HepG2 (cell line): ENCODE data around the gene TCEA3. TPM values are rescaled to one million over a fixed set of nuclear protein-coding genes. Genes with fewer than 3 reads are reported as not detected.

ENCODE experiments used
- ATAC-seq: fragments of 200-7000 bp; cut with Tn5 transposase; 3 replicates; pipeline ENCODE4 v1.9.1; 2020; ENCODE audit warnings: mild to moderate bottlenecking, moderate library complexity
- BruUV-seq: library from RNA; stranded (reverse); fragments of 400-500 nt; replicated peaks from 2 replicates; lab custom pipeline; 2021; lab: Mats Ljungman, UMichigan
- CTCF ChIA-PET: fragments of 300-600 bp; formaldehyde crosslinking; extraction: SDS; loops from one replicate; lab custom pipeline; 2021; ENCODE audit warnings: low total read pairs, inconsistent platforms, low intra/inter-chr PET ratio; lab: Yijun Ruan, JAX
- POLR2A ChIA-PET: fragments of 350-600 bp; sonication (Branson Sonifier 250); formaldehyde crosslinking; loops from one replicate; lab custom pipeline; 2020; ENCODE audit warnings: antibody characterized with exemption, inconsistent platforms; lab: Yijun Ruan, JAX
- DNase-seq: peaks from one replicate; pipeline ENCODE4 v3.0.0-alpha.2; 2015; ENCODE audit warnings: low spot score
- FAIRE-seq: peaks from 3 replicates; lab custom pipeline; 2011; peaks lifted over from hg19 to GRCh38; lab: Jason Lieb, UNC
- H2AFZ ChIP-seq: one replicate; pipeline ENCODE4 v1.6.1; 2011; ENCODE audit warnings: low read length, inconsistent platforms
- H3K27ac ChIP-seq: fragments of 300-600 bp; 3 replicates; pipeline ENCODE4 v1.8.0; 2011; ENCODE audit warnings: mixed run types, mild to moderate bottlenecking, mixed read lengths, low read length, inconsistent platforms; ENCODE audit not compliant: insufficient read depth; ENCODE audit errors: extremely low read length
- H3K27me3 ChIP-seq, 2 experiments: fragments of 200-600 bp in 1 of 2; 2 replicates in 1 of 2; 3 replicates in 1 of 2; pipeline versions ENCODE4 v1.6.0 to v1.8.0; 2011; ENCODE audit warnings: low read length in 2 of 2, mild to moderate bottlenecking in 2 of 2, moderate library complexity in 2 of 2, inconsistent platforms in 1 of 2; ENCODE audit not compliant: insufficient read depth in 2 of 2, control insufficient read depth in 1 of 2
- H3K36me3 ChIP-seq, 2 experiments: fragments of 200-600 bp in 1 of 2; replicated peaks in 1 of 2; 2 replicates in 1 of 2; 3 replicates in 1 of 2; pipeline versions ENCODE4 v1.5.1 to v1.8.0; 2011; ENCODE audit warnings: low read length in 2 of 2, inconsistent platforms in 1 of 2; ENCODE audit not compliant: insufficient read depth in 2 of 2, control insufficient read depth in 1 of 2
- H3K4me1 ChIP-seq: 2 replicates; pipeline ENCODE4 v1.5.1; 2012; ENCODE audit warnings: low read length, inconsistent platforms; ENCODE audit not compliant: insufficient read depth
- H3K4me2 ChIP-seq: 2 replicates; pipeline ENCODE4 v1.6.0; 2011; ENCODE audit warnings: low read depth, low read length, inconsistent platforms
- H3K4me3 ChIP-seq, 3 experiments: fragments of 200-600 bp in 1 of 3; sonication (generic), shearing (Covaris generic) in 1 of 3; replicated peaks in 1 of 3; 2 replicates each; pipeline ENCODE4 v1.5.1; 2011 to 2016; ENCODE audit warnings: low read length in 3 of 3, inconsistent platforms in 2 of 3, low read depth in 2 of 3, mild to moderate bottlenecking in 2 of 3, control low read depth in 1 of 3, mixed read lengths in 1 of 3; ENCODE audit not compliant: insufficient read depth in 1 of 3
- H3K79me2 ChIP-seq: one replicate; pipeline ENCODE4 v1.6.1; 2011; ENCODE audit warnings: low read length, inconsistent platforms; ENCODE audit not compliant: insufficient read depth
- H3K9ac ChIP-seq: 2 replicates; pipeline ENCODE4 v1.6.0; 2011; ENCODE audit warnings: mild to moderate bottlenecking, low read depth, low read length, inconsistent platforms; ENCODE audit not compliant: insufficient read depth
- H3K9me3 ChIP-seq: 2 replicates; pipeline ENCODE4 v1.5.1; 2012; ENCODE audit warnings: mild to moderate bottlenecking, low read length
- H4K20me1 ChIP-seq: 2 replicates; pipeline ENCODE4 v1.6.0; 2011; ENCODE audit warnings: inconsistent platforms, mild to moderate bottlenecking, low read length, moderate library complexity; ENCODE audit not compliant: insufficient read depth
- HDAC1 ChIP-seq: sonication (generic); formaldehyde crosslinking; IDR thresholded peaks from 2 replicates; pipeline ENCODE4 v1.5.1; 2020; ENCODE audit warnings: mild to moderate bottlenecking, missing genetic modification reagents
- KAT8 ChIP-seq: IDR thresholded peaks from 2 replicates; pipeline ENCODE4 v1.6.1; 2016; ENCODE audit warnings: missing genetic modification reagents, missing compliant biosample characterization
- KLF13 ChIP-seq: sonication (generic); formaldehyde crosslinking; IDR thresholded peaks from 2 replicates; pipeline ENCODE4 v1.4.0; 2020; ENCODE audit warnings: mild to moderate bottlenecking, missing genetic modification reagents
- MAF1 ChIP-seq: sonication (generic); formaldehyde crosslinking; IDR thresholded peaks from 2 replicates; pipeline ENCODE4 v1.5.0; 2020; ENCODE audit warnings: missing genetic modification reagents, borderline replicate concordance
- MBNL3 ChIP-seq: fragments of 250-450 bp; sonication (Bioruptor Pico); conservative IDR thresholded peaks from 2 replicates; pipeline ENCODE4 v1.8.0; 2022; ENCODE audit warnings: mild to moderate bottlenecking, inconsistent platforms
- NFE2L1 ChIP-seq: sonication (generic); formaldehyde crosslinking; IDR thresholded peaks from 2 replicates; pipeline ENCODE4 v1.4.0; 2020; ENCODE audit warnings: missing genetic modification reagents, mild to moderate bottlenecking, borderline replicate concordance
- ZBTB7A ChIP-seq: sonication (generic); formaldehyde crosslinking; IDR thresholded peaks from 2 replicates; pipeline ENCODE4 v1.8.0; 2022; ENCODE audit warnings: mild to moderate bottlenecking, missing genetic modification reagents
- ZNF124 ChIP-seq: sonication (generic); formaldehyde crosslinking; IDR thresholded peaks from 2 replicates; pipeline ENCODE4 v1.4.0; 2020; ENCODE audit warnings: missing genetic modification reagents
- ZNF577 ChIP-seq: sonication (generic); formaldehyde crosslinking; IDR thresholded peaks from 2 replicates; pipeline ENCODE4 v1.4.0; 2020; ENCODE audit warnings: mild to moderate bottlenecking, low read depth, missing genetic modification reagents, borderline replicate concordance
- ZNF747 ChIP-seq: sonication (generic); formaldehyde crosslinking; IDR thresholded peaks from 2 replicates; pipeline ENCODE4 v1.8.1; 2023; ENCODE audit warnings: missing genetic modification reagents, mild to moderate bottlenecking, borderline replicate concordance
- ZNF768 ChIP-seq: sonication (generic); formaldehyde crosslinking; IDR thresholded peaks from 2 replicates; pipeline ENCODE4 v1.4.0; 2020; ENCODE audit warnings: missing genetic modification reagents
- ZNF816 ChIP-seq: sonication (generic); formaldehyde crosslinking; IDR thresholded peaks from 2 replicates; pipeline ENCODE4 v1.8.0; 2022; ENCODE audit warnings: missing genetic modification reagents, mild to moderate bottlenecking, borderline replicate concordance
- ZNF883 ChIP-seq: sonication (generic); formaldehyde crosslinking; IDR thresholded peaks from 2 replicates; pipeline ENCODE4 v1.5.1; 2020; ENCODE audit warnings: mild to moderate bottlenecking, missing genetic modification reagents; ENCODE audit errors: not compliant biosample characterization
- WGBS: methylation state at CpG from one replicate; pipeline ENCODE4 v1.1.6; 2017; ENCODE audit warnings: low lambda C conversion rate; 5-methylcytosine and 5-hydroxymethylcytosine counted together
- in situ Hi-C: cut with HindIII; loops from 2 replicates; pipeline ENCODE4 v1.10.0; 2017; ENCODE audit warnings: low pct_unique_long_range_greater_than_20kb; ENCODE audit not compliant: extremely low pct_ligation_motif_present
- intact Hi-C: fragments of 100-400 bp; cut with micrococcal nuclease; formaldehyde crosslinking; loops from one replicate; pipeline ENCODE4 v1.10.0; 2022; ENCODE audit not compliant: unreplicated experiment
- polyA plus RNA-seq, 8 experiments: library from polyadenylated mRNA; depleted of rRNA in 3 of 8; stranded (reverse) in 7 of 8; unstranded in 1 of 8; fragments of >200 nt; fragmentation: Illumina TruSeq in 4 of 8; extraction: Trizol in 4 of 8; gene quantifications; 2 replicates each; pipeline versions ENCODE4 v1.2.1 to v1.2.3, GENCODE V29; 2011 to 2016; ENCODE audit warnings: low read depth in 4 of 8, missing spikeins in 1 of 8, mixed read lengths in 1 of 8; ENCODE audit not compliant: insufficient read depth in 1 of 8
- total RNA-seq, 5 experiments: library from RNA; depleted of rRNA; stranded (reverse); fragments of >200 nt; fragmentation: Illumina TruSeq; extraction: Trizol; gene quantifications; 2 replicates each; pipeline ENCODE4 v1.2.3, GENCODE V29; 2016; ENCODE audit warnings: low read depth in 1 of 5
- TF ChIP-seq, protein P1 (sequence below): sonication (generic); IDR thresholded peaks from 2 replicates; pipeline ENCODE4 v1.6.1; 2016; ENCODE audit warnings: low read depth, borderline replicate concordance
- TF ChIP-seq, protein P2 (sequence below): IDR thresholded peaks from 2 replicates; pipeline ENCODE4 v1.6.1; 2016; ENCODE audit warnings: low read depth
- TF ChIP-seq, protein P3 (sequence below): sonication (generic); formaldehyde crosslinking; IDR thresholded peaks from 2 replicates; pipeline ENCODE4 v1.4.0; 2020; ENCODE audit warnings: mild to moderate bottlenecking, missing genetic modification reagents
- TF ChIP-seq, protein P4 (sequence below): conservative IDR thresholded peaks from 2 replicates; pipeline ENCODE4 v1.6.1; 2018; ENCODE audit warnings: missing genetic modification reagents

The TCEA3 gene
- total and polyA plus RNA-seq, 2 of the 13 experiments (the other 11 are each of a cell fraction or from before 2014, with no cell fraction given): 55.5 to 84.6 TPM

DNA sequence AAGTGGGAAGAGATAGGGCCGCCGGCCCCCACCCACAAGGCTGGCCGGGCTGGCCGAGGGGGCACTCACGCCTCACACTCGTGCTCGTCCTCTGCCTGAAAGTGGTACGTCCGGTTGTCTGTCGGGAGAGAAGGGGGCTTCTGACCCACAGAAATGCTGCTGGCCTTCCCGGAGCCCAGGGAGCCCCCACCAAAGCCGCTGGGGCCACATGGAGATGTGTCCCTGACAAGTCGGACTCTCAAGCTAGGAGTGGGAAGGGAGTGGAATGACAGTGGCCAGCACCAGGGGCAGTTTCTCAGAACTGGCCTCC, 12.8 kb upstream of the TCEA3 start:
- Histone ChIP-seq H3K36me3 (peaks cover 23 to 56% of the 10 kb centered on the region in 2 experiments), H3K4me2 (no peak overlapping the region), H3K79me2 (no peaks in the 10 kb centered on the region), H3K27me3 (no peaks in the 10 kb centered on the region), H3K27ac (no peak overlapping the region), H4K20me1 (no peaks in the 10 kb centered on the region), H2AFZ (no peak overlapping the region), H3K9ac (no peak overlapping the region), H3K4me3 (no peak overlapping the region), H3K9me3 (no peaks in the 10 kb centered on the region), H3K4me1 (no peaks in the 10 kb centered on the region)
- FAIRE-seq: no peak
- ChIA-PET CTCF (no interaction called here), POLR2A (no interaction called here)
- in situ Hi-C loops: no loop called here
- DNase-seq: no peak
- intact Hi-C loops: no loop called here
- no peak for ATAC-seq
- 98% methylated on average over 12 of the region's 13 CpGs for WGBS
- BruUV-seq: no TSS peak
- TF ChIP-seq HDAC1 (CRISPR knock-in tag) (no peak), ZNF768 (CRISPR knock-in tag) (no peak), ZNF124 (CRISPR knock-in tag) (no peak), KLF13 (CRISPR knock-in tag) (no peak), KAT8 (no peak), ZNF577 (CRISPR knock-in tag) (no peak), NFE2L1 (CRISPR knock-in tag) (no peak), MBNL3 (CRISPR knock-in tag) (no peak), ZNF816 (CRISPR knock-in tag) (no peak), ZNF747 (CRISPR knock-in tag) (no peak), ZNF883 (CRISPR knock-in tag) (no peak), ZBTB7A (no peak), MAF1 (no peak)
- TF ChIP-seq, protein P1, sequence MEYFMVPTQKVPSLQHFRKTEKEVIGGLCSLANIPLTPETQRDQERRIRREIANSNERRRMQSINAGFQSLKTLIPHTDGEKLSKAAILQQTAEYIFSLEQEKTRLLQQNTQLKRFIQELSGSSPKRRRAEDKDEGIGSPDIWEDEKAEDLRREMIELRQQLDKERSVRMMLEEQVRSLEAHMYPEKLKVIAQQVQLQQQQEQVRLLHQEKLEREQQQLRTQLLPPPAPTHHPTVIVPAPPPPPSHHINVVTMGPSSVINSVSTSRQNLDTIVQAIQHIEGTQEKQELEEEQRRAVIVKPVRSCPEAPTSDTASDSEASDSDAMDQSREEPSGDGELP: no peak
- TF ChIP-seq, protein P2, sequence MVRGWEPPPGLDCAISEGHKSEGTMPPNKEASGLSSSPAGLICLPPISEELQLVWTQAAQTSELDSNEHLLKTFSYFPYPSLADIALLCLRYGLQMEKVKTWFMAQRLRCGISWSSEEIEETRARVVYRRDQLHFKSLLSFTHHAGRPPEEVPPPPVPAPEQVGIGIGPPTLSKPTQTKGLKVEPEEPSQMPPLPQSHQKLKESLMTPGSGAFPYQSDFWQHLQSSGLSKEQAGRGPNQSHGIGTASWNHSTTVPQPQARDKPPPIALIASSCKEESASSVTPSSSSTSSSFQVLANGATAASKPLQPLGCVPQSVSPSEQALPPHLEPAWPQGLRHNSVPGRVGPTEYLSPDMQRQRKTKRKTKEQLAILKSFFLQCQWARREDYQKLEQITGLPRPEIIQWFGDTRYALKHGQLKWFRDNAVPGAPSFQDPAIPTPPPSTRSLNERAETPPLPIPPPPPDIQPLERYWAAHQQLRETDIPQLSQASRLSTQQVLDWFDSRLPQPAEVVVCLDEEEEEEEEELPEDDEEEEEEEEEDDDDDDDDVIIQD (CRISPR knock-in tag): no peak
- TF ChIP-seq, protein P3, sequence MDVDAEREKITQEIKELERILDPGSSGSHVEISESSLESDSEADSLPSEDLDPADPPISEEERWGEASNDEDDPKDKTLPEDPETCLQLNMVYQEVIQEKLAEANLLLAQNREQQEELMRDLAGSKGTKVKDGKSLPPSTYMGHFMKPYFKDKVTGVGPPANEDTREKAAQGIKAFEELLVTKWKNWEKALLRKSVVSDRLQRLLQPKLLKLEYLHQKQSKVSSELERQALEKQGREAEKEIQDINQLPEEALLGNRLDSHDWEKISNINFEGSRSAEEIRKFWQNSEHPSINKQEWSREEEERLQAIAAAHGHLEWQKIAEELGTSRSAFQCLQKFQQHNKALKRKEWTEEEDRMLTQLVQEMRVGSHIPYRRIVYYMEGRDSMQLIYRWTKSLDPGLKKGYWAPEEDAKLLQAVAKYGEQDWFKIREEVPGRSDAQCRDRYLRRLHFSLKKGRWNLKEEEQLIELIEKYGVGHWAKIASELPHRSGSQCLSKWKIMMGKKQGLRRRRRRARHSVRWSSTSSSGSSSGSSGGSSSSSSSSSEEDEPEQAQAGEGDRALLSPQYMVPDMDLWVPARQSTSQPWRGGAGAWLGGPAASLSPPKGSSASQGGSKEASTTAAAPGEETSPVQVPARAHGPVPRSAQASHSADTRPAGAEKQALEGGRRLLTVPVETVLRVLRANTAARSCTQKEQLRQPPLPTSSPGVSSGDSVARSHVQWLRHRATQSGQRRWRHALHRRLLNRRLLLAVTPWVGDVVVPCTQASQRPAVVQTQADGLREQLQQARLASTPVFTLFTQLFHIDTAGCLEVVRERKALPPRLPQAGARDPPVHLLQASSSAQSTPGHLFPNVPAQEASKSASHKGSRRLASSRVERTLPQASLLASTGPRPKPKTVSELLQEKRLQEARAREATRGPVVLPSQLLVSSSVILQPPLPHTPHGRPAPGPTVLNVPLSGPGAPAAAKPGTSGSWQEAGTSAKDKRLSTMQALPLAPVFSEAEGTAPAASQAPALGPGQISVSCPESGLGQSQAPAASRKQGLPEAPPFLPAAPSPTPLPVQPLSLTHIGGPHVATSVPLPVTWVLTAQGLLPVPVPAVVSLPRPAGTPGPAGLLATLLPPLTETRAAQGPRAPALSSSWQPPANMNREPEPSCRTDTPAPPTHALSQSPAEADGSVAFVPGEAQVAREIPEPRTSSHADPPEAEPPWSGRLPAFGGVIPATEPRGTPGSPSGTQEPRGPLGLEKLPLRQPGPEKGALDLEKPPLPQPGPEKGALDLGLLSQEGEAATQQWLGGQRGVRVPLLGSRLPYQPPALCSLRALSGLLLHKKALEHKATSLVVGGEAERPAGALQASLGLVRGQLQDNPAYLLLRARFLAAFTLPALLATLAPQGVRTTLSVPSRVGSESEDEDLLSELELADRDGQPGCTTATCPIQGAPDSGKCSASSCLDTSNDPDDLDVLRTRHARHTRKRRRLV (CRISPR knock-in tag): no peak
- TF ChIP-seq, protein P4, sequence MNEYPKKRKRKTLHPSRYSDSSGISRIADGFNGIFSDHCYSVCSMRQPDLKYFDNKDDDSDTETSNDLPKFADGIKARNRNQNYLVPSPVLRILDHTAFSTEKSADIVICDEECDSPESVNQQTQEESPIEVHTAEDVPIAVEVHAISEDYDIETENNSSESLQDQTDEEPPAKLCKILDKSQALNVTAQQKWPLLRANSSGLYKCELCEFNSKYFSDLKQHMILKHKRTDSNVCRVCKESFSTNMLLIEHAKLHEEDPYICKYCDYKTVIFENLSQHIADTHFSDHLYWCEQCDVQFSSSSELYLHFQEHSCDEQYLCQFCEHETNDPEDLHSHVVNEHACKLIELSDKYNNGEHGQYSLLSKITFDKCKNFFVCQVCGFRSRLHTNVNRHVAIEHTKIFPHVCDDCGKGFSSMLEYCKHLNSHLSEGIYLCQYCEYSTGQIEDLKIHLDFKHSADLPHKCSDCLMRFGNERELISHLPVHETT (CRISPR knock-in tag): no peak
